ENCODE data around the gene DECR2.
"Not testable (repeated sequence)": the region's sequence is repeated elsewhere in the genome, so short reads cannot be mapped to it uniquely, and the experiment has no call there.

The DECR2 gene

GRCh38 chr16:399340-400019 lies 2.2 kb upstream of the DECR2 start:
- no peak overlapping the region for H3K4me3 ChIP-seq (ENCODE audit: low read depth, low read length)

GRCh38 chr16:400061-400591 lies 1.6 kb upstream of the DECR2 start:
- H3K4me3 ChIP-seq (ENCODE audit: low read depth, low read length), result no peak overlapping the region

GRCh38 chr16:404971-405486 lies 3.3 kb downstream of the DECR2 start:
- H3K4me3 ChIP-seq (ENCODE audit: low read depth, low read length), result no peak overlapping the region

- H3K4me3 ChIP-seq (ENCODE audit: low read depth, low read length), result no peak overlapping the region
These were observed 4.1 kb downstream of the DECR2 start for GRCh38 chr16:405548-406506.

- H3K4me3 ChIP-seq (ENCODE audit: low read depth, low read length), result no peak overlapping the region
These were observed 5.6 kb downstream of the DECR2 start for GRCh38 chr16:407253-407652.

- H3K4me3 ChIP-seq (ENCODE audit: low read depth, low read length), result no peak overlapping the region
These were observed 9.0 kb downstream of the DECR2 start for GRCh38 chr16:410516-411178.

- H3K4me3 ChIP-seq (ENCODE audit: low read depth, low read length), result no peak overlapping the region
These were observed 10.0 kb downstream of the DECR2 start for GRCh38 chr16:411576-412265.

- no peak overlapping the region for H3K4me3 ChIP-seq (ENCODE audit: low read depth, low read length)
These were observed 12.9 kb downstream of the DECR2 start for GRCh38 chr16:414395-415169.

- not testable (repeated sequence) for H3K4me3 ChIP-seq (ENCODE audit: low read depth, low read length)
These were observed 13.4 kb downstream of the DECR2 start for GRCh38 chr16:415170-415498.

GRCh38 chr16:422179-422578 lies 20.5 kb downstream of the DECR2 start:
- H3K4me3 ChIP-seq (ENCODE audit: low read depth, low read length), result not testable (repeated sequence)

- H3K4me3 ChIP-seq (ENCODE audit: low read depth, low read length), result no peak overlapping the region
These were observed 22.4 kb downstream of the DECR2 start for GRCh38 chr16:424033-424622.

- peak overlapping the region; percentile 44 for H3K4me3 ChIP-seq (ENCODE audit: low read depth, low read length)
These were observed 23.0 kb downstream of the DECR2 start for GRCh38 chr16:424623-425081.

- H3K4me3 ChIP-seq (ENCODE audit: low read depth, low read length), result peak within 1 kb of the TSS; percentile 70
These were observed 23.5 kb downstream of the DECR2 start, which contains the start of gene RAB11FIP3 for GRCh38 chr16:425082-425718. RAB11FIP3 (plus strand) TSS chr16:425649; CDS start chr16:426007, 358 bp downstream.

- peak overlapping the region; percentile 70 for H3K4me3 ChIP-seq (ENCODE audit: low read depth, low read length)
These were observed 24.0 kb downstream of the DECR2 start for GRCh38 chr16:425740-426114.

GRCh38 chr16:426115-426905 lies 24.6 kb downstream of the DECR2 start:
- H3K4me3 ChIP-seq (ENCODE audit: low read depth, low read length), result peak overlapping the region; percentile 70

GRCh38 chr16:426906-427249 lies 25.2 kb downstream of the DECR2 start:
- H3K4me3 ChIP-seq (ENCODE audit: low read depth, low read length), result peak overlapping the region; percentile 70

GRCh38 chr16:427250-427649 lies 25.6 kb downstream of the DECR2 start:
- peak overlapping the region; percentile 4 for H3K4me3 ChIP-seq (ENCODE audit: low read depth, low read length)

GRCh38 chr16:430904-431303 lies 29.2 kb downstream of the DECR2 start:
- H3K4me3 ChIP-seq (ENCODE audit: low read depth, low read length), result no peak overlapping the region

All from iPS-11a (cell line).